GM12865 (cell line): ENCODE data around the gene HOXB6.

ENCODE experiments used
- DNase-seq: peaks from one replicate; pipeline ENCODE4 v3.0.0; 2010; ENCODE audit warnings: low read depth
- H3K4me3 ChIP-seq: 2 replicates; pipeline ENCODE4 v1.5.1; 2011; ENCODE audit warnings: mild to moderate bottlenecking, low read depth, low read length, control low read depth
- CTCF ChIP-seq: IDR thresholded peaks from 2 replicates; pipeline ENCODE4 v1.5.1; 2011; ENCODE audit warnings: low read length, control low read depth, low read depth, inconsistent platforms; ENCODE audit not compliant: insufficient read depth; ENCODE audit errors: missing control alignments

Gene HOXB6

GRCh38 chr17:48586355-48587258 lies 18.2 kb downstream of the HOXB6 start:
- DNase-seq: no peak
- no peak for TF ChIP-seq CTCF
- H3K4me3 ChIP-seq: no peak overlapping the region

GRCh38 chr17:48584223-48584741 lies 20.5 kb downstream of the HOXB6 start:
- no peak overlapping the region for H3K4me3 ChIP-seq
- TF ChIP-seq CTCF: no peak
- DNase-seq: no peak

GRCh38 chr17:48583708-48584222 lies 21.0 kb downstream of the HOXB6 start:
- H3K4me3 ChIP-seq: no peak overlapping the region
- no peak for DNase-seq

GRCh38 chr17:48582750-48583069 lies 22.1 kb downstream of the HOXB6 start:
- H3K4me3 ChIP-seq: no peak overlapping the region
- TF ChIP-seq CTCF: no peak
- DNase-seq: no peak

More at GRCh38 chr17:48583708-48584222, 21.0 kb downstream of the HOXB6 start:
- TF ChIP-seq CTCF: no peak

- no peak for DNase-seq
- H3K4me3 ChIP-seq: no peak overlapping the region
- TF ChIP-seq CTCF: no peak
These were observed 24.8 kb downstream of the HOXB6 start for GRCh38 chr17:48579760-48580554.

DNA sequence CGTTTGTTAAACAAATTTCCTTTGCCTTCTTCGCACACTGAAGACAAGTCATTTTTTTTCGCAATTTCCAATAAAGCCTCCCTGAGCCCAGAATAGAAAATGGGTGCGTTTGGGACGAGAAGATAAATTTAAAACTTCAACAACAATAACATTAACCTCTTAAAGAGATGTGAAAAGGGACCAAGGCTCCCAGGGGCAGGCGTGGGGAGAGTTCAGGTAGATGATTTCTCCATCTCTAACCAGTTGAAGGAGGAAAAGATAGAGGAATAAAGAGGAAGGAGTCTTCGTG lies 25.4 kb downstream of the HOXB6 start:
- peak overlapping the region; percentile 70 for H3K4me3 ChIP-seq
- no peak for DNase-seq
- TF ChIP-seq CTCF: no peak
